ENCODE results near the gene INO80D.
"Not testable (repeated sequence)": the region's sequence is repeated elsewhere in the genome, so short reads cannot be mapped to it uniquely, and the experiment has no call there.

Gene INO80D

DNA sequence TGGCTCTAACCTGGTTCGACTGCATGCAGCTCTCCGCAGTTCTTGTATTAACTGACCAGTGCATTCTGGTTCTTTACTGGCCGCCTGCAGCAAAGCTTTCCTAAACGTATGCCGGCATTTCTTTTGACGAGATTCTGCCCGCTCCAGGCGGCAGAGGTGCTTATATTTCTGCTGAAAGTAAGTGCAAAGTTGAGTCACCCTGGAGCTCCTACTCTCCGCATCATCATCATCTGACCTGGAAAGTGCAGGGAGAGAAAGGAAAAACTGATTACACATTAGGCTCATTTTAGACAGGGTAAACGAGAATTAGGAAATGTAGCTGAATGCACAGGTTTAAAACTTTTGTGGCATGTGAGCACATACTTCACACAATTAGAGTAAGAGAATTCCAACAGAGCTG lies 57.9 kb downstream of the INO80D start:
- no peak for DNase-seq (ENCODE audit: low read depth in 2 of 2)

DNA sequence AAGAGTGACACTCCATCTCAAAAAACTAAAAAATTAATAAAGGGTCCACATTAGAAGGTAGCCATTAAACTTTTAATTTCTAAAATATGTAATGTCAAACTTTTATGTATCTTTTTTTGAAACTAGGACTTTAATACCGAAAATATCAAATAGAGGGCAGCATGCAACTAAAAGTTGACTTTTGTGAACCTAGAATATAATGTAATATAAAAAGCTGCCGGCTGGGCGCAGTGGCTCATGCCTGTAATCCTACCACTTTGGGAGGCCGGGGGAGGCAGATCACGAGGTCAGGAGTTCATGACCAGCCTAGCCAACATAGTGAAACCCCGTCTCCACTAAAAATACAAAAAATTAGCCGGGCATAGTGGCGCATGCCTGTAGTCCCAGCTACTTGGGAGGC lies 62.8 kb downstream of the INO80D start:
- DNase-seq (ENCODE audit: low read depth in 2 of 2) = no peak

DNA sequence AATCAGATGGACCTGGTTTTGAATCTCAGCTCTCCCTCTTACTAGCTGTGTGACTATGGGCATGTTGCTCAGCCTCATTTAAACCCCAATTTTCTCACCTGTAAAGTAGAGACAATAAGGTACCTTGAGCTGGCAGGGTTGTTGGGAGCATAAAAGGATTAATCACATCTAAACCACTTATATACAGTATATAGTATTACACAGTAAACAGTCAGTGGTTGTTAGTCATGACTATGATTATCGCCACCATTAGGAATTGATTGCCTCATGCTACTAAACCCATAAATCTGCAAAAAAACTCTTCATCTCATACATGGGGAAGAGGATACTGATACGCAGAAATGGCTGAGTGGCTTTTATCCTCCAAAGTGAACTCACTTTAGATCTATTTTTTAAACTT lies 65.8 kb downstream of the INO80D start:
- DNase-seq (ENCODE audit: low read depth in 2 of 2) = no peak

DNA sequence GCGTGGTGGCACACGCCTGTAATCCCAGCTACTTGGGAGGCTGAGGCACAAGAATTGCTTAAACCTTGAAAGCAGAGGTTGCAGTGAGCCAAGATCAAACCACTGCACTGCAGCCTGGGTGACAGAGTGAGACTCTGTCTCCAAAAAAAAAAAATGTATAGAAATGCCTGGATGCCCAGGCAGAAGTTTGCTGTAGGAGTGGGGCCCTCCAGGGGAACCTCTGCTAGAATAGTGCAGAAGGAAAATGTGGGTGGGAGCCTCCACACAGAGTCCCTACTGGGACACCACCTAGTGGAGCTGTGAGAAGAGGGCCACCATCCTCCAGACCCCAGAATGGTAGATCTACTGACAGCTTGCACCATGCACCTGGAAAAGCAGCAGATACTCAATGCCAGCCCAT lies 70.2 kb downstream of the INO80D start:
- not testable (repeated sequence) for DNase-seq (ENCODE audit: low read depth in 2 of 2)

DNA sequence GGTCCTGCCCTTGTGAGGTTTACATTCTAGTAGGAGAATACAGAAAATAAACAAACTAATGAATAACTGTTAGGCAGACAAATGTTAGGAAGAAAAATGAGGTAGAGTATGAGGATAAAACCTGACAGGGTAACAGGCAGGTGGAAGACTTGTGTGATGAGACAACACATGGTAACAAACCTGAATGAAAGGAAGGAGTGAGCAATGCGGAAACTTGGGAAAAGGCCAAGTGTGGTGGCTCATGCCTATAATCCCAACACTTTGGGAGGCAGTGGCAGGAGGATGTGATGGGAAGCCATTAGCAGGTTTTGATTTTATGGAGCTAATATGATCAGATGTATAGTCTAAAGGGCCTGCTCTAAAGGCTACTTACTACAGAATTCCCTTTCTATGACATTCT lies 74.2 kb downstream of the INO80D start:
- DNase-seq (ENCODE audit: low read depth in 2 of 2) = no peak

DNA sequence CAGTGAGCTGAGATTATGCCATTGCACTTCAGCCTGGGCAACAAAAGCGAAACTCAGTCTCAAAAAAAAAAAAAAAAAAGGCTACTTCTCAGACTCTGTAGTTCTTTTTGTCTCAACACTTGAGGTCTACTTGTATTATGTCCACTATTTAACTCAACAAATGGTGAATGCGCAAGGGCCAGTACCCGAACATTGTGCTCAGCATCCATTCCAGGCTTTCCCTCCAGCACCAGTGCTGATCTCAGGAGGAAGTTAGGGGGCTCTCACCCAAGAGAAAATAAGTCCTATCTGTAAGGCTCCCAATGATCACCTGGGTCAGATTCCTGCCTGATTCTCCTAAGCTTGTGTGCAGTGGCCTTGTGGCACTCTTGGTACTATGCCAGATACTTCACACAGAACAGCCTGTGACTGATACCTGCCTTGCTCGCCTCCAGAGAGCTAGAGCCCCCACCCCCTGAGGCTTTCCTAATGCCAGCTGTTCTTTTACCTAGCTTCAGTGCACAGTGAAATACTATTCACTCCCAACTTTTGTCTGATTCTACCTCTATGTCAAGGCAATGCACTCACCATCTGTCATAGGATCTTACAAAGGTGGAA lies 74.9 kb downstream of the INO80D start:
- DNase-seq (ENCODE audit: low read depth in 2 of 2) = no peak

DNA sequence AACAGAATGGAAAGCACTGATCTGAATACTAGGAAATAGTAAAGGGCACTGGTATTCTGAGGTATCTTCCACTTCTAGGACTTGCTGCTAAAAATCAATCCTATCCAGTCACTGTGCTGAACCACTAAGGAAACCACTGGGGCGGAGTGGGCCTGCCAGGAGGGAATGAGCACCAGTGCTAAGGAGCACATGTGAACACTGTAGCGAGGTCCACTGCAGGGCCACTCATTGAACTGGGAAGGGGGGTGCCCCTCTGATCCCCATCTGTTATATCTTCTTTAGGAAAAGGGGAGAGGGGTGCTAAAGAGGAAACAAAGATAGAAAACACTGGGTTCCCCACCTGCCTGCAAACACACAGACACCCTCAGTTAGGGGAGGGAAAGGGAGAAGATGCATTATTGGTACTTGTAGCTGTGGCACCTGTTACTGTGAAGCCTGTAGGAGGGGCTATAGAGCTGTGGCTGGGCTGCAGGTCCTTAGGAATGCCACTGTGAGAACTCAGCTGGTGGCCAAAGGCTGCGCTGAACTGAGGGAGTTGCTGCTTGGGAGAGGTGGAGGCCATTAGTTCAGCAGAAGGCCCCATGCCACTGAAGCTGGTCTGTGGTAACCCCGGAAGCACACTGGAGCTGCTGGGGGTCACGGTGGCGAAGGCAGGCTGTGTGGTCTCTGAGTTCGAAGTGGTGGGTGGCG lies 81.8 kb downstream of the INO80D start:
- DNase-seq (ENCODE audit: low read depth in 2 of 2) = no peak

DNA sequence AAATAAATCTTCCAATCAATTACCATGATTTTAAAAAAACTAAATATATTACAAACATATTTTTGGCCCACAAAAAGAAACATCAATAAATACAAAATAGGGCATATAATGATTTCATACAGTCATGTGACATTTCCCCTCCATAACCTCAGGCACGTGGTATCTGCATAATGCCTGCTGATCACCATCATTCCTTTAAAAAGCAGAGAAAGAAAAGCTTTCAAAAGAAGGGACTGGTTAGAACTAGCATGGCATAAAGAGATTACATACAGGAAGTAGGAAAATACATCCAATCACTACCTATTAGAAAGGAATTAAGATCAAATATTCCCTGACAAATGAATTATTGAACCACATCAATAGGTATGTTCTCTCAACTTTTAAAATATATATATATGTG lies 83.5 kb downstream of the INO80D start:
- DNase-seq (ENCODE audit: low read depth in 2 of 2) = no peak

DNA sequence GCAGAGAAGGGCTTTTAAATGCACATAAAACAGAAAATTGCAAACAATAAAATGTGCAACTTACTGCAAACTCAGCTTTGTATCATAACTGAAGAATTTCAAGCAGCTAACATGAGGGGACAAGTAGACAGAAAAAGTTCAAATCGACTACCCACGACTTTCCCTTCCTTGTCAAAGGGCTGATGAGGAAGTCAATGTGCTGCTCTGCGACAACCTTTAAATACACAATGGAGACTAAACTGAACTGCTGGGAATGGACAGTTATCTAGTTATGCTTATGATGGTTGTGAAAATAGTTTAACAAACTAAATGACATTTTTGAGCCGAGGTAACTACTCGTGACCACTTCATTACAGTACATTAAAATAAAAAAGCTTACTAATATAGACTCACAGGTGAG lies 84.1 kb downstream of the INO80D start:
- no peak for DNase-seq (ENCODE audit: low read depth in 2 of 2)

DNA sequence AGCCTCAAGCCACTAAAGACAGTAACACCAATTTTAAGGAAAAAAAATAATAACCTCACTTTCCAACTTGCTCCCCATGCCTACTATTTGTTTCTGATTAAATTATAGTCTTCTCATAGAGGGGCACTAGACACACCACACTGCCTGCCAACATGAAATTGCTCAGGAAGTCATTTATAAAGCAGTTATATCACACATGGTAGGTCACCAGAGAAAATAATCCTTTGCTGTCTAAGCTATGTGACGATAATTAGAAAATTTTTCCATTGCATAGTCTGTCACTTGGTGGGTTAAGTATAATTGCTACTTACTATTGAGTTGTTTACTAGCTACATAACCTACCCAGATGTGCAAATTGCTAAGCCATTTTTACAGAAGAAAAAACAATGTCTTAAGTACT lies 85.2 kb downstream of the INO80D start:
- no peak for DNase-seq (ENCODE audit: low read depth in 2 of 2)

DNA sequence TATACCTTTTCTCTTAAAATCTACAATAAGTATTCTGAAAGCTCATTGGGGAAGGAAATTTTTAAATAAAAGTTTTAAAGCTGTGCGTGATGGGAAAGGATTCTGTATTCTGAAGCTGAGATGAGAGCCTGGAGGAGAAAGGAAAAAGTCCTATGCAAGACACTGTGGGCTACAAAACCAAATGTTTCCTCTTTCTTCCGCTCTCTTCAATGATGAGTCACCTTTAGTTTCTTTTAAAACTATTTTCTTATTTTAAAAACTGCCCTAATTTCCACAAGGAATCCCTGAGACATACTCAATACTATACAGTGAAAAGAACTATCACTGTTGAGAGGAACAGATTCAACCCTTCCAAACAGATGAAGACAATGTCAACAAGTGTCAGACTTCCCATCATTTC lies 87.4 kb downstream of the INO80D start:
- DNase-seq (ENCODE audit: low read depth in 2 of 2) = no peak

DNA sequence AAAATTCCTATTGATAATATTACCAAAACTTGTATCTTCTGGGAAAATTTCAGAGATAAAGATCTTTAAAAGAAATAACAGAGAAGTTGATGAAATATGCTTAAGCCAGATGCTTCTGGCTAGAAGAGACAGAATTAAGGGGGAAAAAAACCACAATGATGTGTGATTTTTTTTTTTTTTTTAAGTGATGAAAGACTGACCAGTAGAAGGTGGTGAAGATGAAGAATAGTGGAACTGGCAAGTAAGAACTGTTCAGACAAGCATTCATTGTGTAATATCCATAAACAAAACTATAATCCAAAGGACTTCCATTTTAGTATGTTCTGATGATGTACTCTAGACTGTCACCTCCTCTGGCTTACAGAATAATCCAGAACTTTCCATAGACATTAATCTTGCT lies 89.8 kb downstream of the INO80D start:
- no peak for DNase-seq (ENCODE audit: low read depth in 2 of 2)

DNA sequence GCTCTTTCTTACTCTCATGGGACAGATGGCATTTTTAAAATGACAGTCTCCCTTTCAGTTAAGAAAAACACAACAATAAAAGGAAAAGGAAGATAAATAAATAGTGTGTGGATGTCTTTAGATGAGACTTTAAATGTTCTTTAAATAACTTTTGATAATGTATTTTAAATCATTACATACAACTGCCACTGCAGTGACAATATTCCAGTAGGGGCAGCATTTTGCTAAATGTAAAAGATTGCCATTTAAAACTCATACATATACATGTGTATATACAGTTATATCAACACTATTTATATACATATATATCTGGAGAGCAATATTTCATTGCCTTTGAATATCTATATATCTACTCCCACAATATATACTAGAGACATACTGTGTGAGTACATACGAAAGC lies 90.7 kb downstream of the INO80D start:
- DNase-seq (ENCODE audit: low read depth in 2 of 2) = no peak

DNA sequence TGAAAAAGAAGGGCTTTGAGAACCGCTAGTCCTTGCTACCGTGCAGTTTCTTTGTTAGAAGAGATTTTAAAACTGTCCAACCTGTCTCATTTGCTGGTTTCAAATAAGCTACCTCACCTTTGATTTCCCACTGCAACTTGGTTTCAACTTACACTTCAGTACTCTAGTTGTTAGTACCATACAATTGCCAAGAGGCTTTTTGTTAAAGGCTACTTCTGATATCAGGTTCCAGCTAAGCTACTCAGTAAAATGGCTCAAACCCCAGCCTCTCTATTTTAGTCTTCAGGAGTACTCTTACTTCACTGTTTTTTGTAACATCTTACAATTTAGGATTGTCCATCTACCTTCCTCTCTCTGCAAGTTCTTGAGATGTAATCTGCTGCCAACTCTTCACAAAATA lies 91.6 kb downstream of the INO80D start:
- no peak for DNase-seq (ENCODE audit: low read depth in 2 of 2)

DNA sequence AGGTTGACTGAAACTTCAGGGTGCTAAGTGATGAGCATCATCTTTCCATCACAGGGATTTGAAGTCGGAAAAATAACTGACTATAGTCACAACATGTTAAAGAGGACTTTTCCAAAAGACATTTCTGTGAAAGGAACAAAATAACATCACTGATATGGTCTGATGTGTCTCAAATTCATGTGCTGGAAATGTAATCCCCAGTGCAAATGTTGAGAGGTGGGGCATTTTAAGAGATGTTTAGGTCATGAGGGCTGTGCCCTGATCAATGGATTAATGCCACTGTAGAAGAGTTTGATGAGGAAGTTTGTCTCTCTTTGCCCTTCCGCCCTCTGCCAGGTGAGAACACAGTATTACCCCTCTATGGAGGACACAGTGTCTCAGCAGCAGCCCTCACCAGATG lies 95.9 kb downstream of the INO80D start:
- DNase-seq (ENCODE audit: low read depth in 2 of 2) = no peak

DNA sequence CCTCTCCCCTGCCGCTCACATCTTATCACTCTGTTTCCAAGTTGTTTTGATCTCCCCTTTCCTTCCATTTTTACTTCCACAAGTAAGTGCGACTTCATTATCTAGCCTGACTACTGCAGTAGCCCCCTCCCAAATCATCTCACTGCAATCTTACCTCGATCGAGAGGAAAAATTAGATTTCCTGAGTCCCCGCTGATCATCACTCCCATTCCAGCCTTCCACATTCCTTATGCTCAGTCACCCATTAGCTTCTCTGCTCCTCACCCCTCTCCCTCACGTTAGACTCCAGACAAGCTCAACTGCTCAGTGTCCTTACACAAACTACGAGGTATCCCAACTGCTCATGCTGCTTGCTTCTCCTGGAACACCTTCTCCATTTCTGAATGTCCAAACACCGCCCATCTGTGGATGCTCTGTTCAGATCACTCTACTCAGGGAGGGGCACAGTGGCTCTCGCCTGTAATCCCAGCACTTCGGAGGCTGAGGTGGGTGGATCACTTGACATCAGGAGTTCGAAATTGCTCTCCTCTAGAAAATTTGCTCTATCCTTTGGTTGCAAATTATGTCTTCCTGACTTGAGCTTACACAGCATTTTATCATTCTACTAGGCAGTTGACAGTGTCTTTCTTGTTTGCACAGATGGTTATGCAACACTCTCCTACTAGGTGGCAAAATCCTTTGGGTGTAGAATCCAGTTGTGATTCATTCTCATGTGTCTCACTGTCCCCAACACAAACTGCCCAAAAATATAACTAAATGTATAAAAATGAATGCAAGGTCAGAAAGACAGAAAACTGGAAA lies 96.5 kb downstream of the INO80D start:
- DNase-seq (ENCODE audit: low read depth in 2 of 2) = no peak

DNA sequence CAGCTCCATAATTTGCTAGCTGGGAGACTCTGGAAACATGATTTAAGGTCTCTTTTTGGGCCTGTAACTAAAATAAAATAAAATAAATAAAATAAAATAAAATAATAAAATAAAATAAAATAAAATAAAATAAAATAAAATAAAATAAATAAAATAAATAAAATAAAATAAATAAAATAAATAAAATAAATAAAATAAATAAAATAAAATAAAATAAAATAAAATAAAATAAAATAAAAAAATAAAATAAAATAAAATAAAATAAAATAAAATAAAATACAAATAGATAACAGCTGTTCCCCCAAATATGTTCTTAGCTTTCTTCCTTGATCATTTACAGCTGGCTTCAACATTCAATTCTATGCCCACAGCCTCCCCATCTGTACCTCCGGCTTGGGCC lies 97.3 kb downstream of the INO80D start:
- DNase-seq (ENCODE audit: low read depth in 2 of 2) = not testable (repeated sequence)

DNA sequence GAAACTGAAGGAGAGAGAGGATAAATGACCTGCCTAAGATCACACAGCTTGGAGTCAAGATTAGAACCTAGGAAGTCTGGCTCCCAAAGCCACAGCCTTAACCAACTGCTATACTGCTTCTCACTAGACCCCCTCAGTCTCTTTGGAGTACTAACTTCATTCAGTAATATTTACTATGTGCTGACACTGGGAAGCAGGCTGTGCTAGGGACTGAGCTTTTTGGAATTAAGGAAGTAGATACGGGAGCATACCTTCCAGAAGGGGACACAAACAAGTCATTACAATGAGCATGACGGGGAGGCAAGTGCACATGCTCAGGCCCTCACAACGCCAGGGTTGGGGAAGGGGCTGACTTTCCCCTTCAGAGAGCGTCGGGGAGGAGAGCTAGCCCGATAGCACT lies 97.7 kb downstream of the INO80D start:
- DNase-seq (ENCODE audit: low read depth in 2 of 2) = no peak

DNA sequence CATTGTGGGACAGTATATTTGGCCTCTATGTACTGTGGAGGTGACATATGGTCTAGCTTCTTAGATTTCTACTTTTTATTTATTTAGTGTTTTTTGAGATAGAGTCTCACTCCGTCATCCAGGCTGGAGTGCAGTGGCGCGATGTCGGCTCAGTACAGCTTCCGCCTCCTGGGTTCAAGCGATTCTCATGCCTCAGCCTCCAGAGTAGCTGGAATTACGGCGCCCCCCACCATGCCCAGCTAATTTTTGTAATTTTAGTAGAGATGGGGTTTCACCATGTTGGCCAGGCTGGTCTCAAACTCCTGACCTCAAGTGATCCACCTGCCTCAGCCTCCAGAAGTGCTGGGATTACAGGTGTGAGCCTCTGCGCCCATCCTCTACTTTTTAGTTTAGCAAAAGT lies 99.6 kb downstream of the INO80D start:
- DNase-seq (ENCODE audit: low read depth in 2 of 2) = not testable (repeated sequence)

DNA sequence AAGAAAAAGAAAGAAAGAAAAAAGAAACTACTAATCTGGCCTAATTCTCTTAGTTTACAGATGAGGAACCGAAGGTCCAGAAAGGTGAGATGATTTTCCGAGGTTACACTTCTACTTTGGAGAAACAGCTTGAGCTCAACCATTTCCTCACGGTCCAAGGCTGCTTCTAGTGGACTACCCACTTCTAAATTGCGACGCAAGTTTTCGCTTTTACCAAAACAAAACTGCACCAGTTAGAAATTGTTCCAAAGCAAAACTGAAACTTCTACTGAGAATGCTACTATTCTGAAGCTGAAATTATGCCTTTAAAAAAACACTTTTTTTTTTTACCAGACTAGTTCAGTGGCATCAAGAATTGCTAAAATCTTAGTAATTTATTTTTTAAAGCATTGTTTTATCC lies 101.6 kb downstream of the INO80D start:
- no peak for DNase-seq (ENCODE audit: low read depth in 2 of 2)

DNA sequence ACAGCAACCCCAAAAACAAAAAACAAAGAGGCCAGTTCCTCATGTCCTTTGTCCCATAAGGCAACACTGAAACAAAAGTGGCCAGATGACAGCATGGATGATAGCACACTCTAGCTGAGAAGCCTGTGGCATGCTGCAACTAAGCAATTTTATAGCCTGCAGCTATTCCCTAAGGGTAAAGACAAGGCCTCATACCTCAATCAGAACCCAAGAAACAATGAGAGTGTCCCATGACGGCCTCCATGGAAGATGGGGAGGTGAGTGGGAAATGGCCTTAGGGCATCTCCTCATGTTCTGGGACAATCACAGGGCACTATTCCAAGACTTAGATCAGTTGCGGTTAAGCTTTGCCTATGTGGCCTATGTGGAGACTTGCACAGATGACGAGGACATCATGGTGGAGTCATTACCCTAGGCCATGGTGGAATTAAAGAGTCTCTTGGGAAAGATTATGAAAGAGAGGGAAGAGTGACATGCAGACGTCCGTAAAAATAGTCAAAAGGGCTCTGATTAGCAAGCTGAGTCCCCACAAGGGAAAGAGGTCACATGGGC lies 103.1 kb downstream of the INO80D start:
- no peak for DNase-seq (ENCODE audit: low read depth in 2 of 2)

DNA sequence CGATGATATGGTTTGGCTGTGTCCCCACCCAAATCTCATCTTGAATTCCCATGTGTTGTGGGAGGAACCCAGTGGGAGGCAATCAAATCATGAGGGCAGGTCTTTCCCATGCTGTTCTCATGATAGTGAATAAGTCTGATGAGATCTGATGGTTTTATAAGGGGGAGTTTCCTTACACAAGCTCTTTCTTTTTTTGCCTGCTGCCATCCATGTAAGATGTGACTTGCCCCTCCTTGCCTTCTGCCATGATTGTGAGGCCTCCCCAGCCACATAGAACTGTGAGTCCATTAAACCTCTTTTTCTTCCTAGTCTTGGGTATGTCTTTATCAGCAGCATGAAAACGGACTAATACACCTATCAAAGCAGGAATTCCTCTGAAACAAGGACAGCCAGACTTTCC lies 107.2 kb downstream of the INO80D start:
- not testable (repeated sequence) for DNase-seq (ENCODE audit: low read depth in 2 of 2)

DNA sequence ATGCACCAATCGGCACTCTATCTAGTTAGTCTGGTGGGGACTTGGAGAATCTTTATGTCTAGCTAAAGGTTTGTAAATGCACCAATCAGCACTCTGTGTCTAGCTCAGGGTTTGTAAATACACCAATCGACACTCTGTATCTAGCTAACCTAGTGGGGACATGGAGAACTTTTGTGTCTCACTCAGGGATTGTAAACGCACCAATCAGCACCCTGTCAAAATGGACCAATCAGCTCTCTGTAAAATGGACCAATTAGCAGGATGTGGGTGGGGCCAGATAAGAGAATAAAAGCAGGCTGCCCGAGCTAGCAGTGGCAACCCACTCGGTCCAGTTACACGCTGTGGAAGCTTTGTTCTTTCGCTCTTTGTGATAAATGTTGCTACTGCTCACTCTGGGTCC lies 108.3 kb downstream of the INO80D start:
- not testable (repeated sequence) for DNase-seq (ENCODE audit: low read depth in 2 of 2)

Measured in stimulated activated CD8-positive, alpha-beta memory T cell treated with anti-CD3 and anti-CD28 coated beads, Interleukin-7, amount 100 ng/mL, for 4 hours (primary cell).